Measurements from ENCODE around the gene DIRAS2. TPM values are rescaled to one million over a fixed set of nuclear protein-coding genes. Genes with fewer than 3 reads are reported as not detected.
"Not testable (repeated sequence)": the region's sequence is repeated elsewhere in the genome, so short reads cannot be mapped to it uniquely, and the experiment has no call there.

The DIRAS2 gene
- total RNA-seq: 0.34 and 1.0 TPM in 2 replicates

- DNase-seq: peak; percentile 52
Measured at GRCh38 chr9:90642570-90643539, at the start of gene DIRAS2. Gene DIRAS2, minus strand, starts transcription at chr9:90642824. Its CDS starts 28,997 bp downstream, at chr9:90613827.

GRCh38 chr9:90684736-90685135, 42.1 kb upstream of the DIRAS2 start:
- DNase-seq: no peak

GRCh38 chr9:90684106-90684505, 41.5 kb upstream of the DIRAS2 start:
- no peak for DNase-seq

GRCh38 chr9:90680534-90680933, 37.9 kb upstream of the DIRAS2 start:
- DNase-seq: no peak

GRCh38 chr9:90665072-90665471, 22.4 kb upstream of the DIRAS2 start:
- no peak for DNase-seq

GRCh38 chr9:90659650-90660364, 17.2 kb upstream of the DIRAS2 start:
- DNase-seq: peak; percentile 2

GRCh38 chr9:90658783-90659182, 16.2 kb upstream of the DIRAS2 start:
- no peak for DNase-seq

- no peak for DNase-seq
Measured at GRCh38 chr9:90658181-90658580, 15.6 kb upstream of the DIRAS2 start.

- not testable (repeated sequence) for DNase-seq
Measured at GRCh38 chr9:90656876-90657275, 14.3 kb upstream of the DIRAS2 start.

GRCh38 chr9:90651246-90651645, 8.6 kb upstream of the DIRAS2 start:
- no peak for DNase-seq

- DNase-seq: no peak
Measured at GRCh38 chr9:90647843-90648242, 5.2 kb upstream of the DIRAS2 start.

GRCh38 chr9:90645721-90646120, 3.1 kb upstream of the DIRAS2 start:
- DNase-seq: no peak

GRCh38 chr9:90641884-90642487, 638 bp downstream of the DIRAS2 start:
- DNase-seq: no peak

- DNase-seq: no peak
Measured at GRCh38 chr9:90641086-90641485, 1.5 kb downstream of the DIRAS2 start.

GRCh38 chr9:90640361-90640760, 2.3 kb downstream of the DIRAS2 start:
- no peak for DNase-seq

- no peak for DNase-seq
Measured at GRCh38 chr9:90637626-90638025, 5.0 kb downstream of the DIRAS2 start.

- DNase-seq: no peak
Measured at GRCh38 chr9:90632647-90633207, 9.9 kb downstream of the DIRAS2 start.

- no peak for DNase-seq
Measured at GRCh38 chr9:90631964-90632363, 10.7 kb downstream of the DIRAS2 start.

GRCh38 chr9:90629991-90630390, 12.6 kb downstream of the DIRAS2 start:
- DNase-seq: no peak

GRCh38 chr9:90629354-90629753, 13.3 kb downstream of the DIRAS2 start:
- no peak for DNase-seq

- no peak for DNase-seq
Measured at GRCh38 chr9:90616806-90617205, 25.8 kb downstream of the DIRAS2 start.

- no peak for DNase-seq
Measured at GRCh38 chr9:90613502-90613901, 29.1 kb downstream of the DIRAS2 start.

- no peak for DNase-seq
Measured at GRCh38 chr9:90612957-90613356, 29.7 kb downstream of the DIRAS2 start.
